Measurements from ENCODE around the gene ZNF512B.

GRCh38 chr20:63952769-63953168, 17.0 kb downstream of the ZNF512B start:
- TF ChIP-seq CTCF (IDR thresholded peaks at IDR 0.05; ENCODE audit: low read depth, low read length, missing input control), result no peak
- no peak for TF ChIP-seq TAF1 (conservative IDR thresholded peaks at IDR 0.05)
- no peak for TF ChIP-seq REST (IDR thresholded peaks at IDR 0.05)
- TF ChIP-seq ZBTB33 (IDR thresholded peaks at IDR 0.05), result no peak
- no peak for TF ChIP-seq MAX (IDR thresholded peaks at IDR 0.05)
- no peak for TF ChIP-seq GABPA (IDR thresholded peaks at IDR 0.05 in 1 of 2, conservative IDR thresholded peaks at IDR 0.05 in 1 of 2)
- TF ChIP-seq JUND (IDR thresholded peaks at IDR 0.05), result no peak
- TF ChIP-seq RAD21 (IDR thresholded peaks at IDR 0.05), result no peak
- TF ChIP-seq SP1 (IDR thresholded peaks at IDR 0.05), result no peak
